Brain microvascular endothelial cell (primary cell): ENCODE results near the gene ATF5.

Experiments
- DNase-seq: peaks from one replicate; pipeline ENCODE4 v3.0.0-alpha.2; 2020
- H3K27ac ChIP-seq: fragments of 250-450 bp; sonication (Bioruptor Pico); 2 replicates; pipeline ENCODE4 v1.5.1; 2020; ENCODE audit warnings: mild to moderate bottlenecking, moderate library complexity
- H3K27me3 ChIP-seq: fragments of 250-450 bp; sonication (Bioruptor Pico); replicated peaks from 2 replicates; pipeline ENCODE4 v1.5.1; 2020; ENCODE audit warnings: mild to moderate bottlenecking
- H3K36me3 ChIP-seq: fragments of 250-450 bp; sonication (Bioruptor Pico); replicated peaks from 2 replicates; pipeline ENCODE4 v1.5.1; 2020; ENCODE audit warnings: mild to moderate bottlenecking
- H3K4me3 ChIP-seq: 2 replicates; pipeline ENCODE4 v1.5.1; 2011; ENCODE audit warnings: low read depth, mild to moderate bottlenecking, control low read depth, low read length, moderate library complexity
- CTCF ChIP-seq: IDR thresholded peaks from 2 replicates; pipeline ENCODE4 v1.5.1; 2011; ENCODE audit warnings: low read depth, mild to moderate bottlenecking, moderate library complexity, low read length, control low read depth, inconsistent platforms; ENCODE audit errors: missing control alignments
- in situ Hi-C: cut with HindIII; loops from 2 replicates; pipeline ENCODE4 v1.10.0; 2017; ENCODE audit warnings: low sequenced_read_pairs, low pct_ligation_motif_present

Gene ATF5

GRCh38 chr19:49887665-49888509, 41.1 kb upstream of the ATF5 start:
- H3K27me3 ChIP-seq: no peaks in the 10 kb centered on the region
- H3K36me3 ChIP-seq: peaks cover 22% of the 10 kb centered on the region
- H3K4me3 ChIP-seq: no peak overlapping the region
- no peak overlapping the region for H3K27ac ChIP-seq
- no peak for DNase-seq
- TF ChIP-seq CTCF: no peak
- in situ Hi-C loops: no loop called here

- Histone ChIP-seq H3K27ac (no peak overlapping the region), H3K27me3 (no peaks in the 10 kb centered on the region), H3K4me3 (no peak overlapping the region), H3K36me3 (peaks cover 16% of the 10 kb centered on the region)
- no peak for DNase-seq
- in situ Hi-C loops: no loop called here
- no peak for TF ChIP-seq CTCF
Measured at GRCh38 chr19:49888510-49888824, 40.5 kb upstream of the ATF5 start.

GRCh38 chr19:49889038-49889686, 39.8 kb upstream of the ATF5 start:
- Histone ChIP-seq H3K4me3 (no peak overlapping the region), H3K36me3 (peaks cover 9% of the 10 kb centered on the region), H3K27me3 (no peaks in the 10 kb centered on the region), H3K27ac (no peak overlapping the region)
- in situ Hi-C loops: no loop called here
- no peak for TF ChIP-seq CTCF
- DNase-seq: no peak

- peak; percentile 60 for DNase-seq
- in situ Hi-C loops: no loop called here
- H3K36me3 ChIP-seq: peaks cover 5% of the 10 kb centered on the region
- peak; percentile 72 for TF ChIP-seq CTCF
- H3K4me3 ChIP-seq: peak overlapping the region; percentile 5
- H3K27ac ChIP-seq: no peak overlapping the region
- H3K27me3 ChIP-seq: no peaks in the 10 kb centered on the region
Measured at GRCh38 chr19:49889687-49890348, 39.2 kb upstream of the ATF5 start.

GRCh38 chr19:49890349-49891311, 38.4 kb upstream of the ATF5 start:
- TF ChIP-seq CTCF: no peak
- in situ Hi-C loops: no loop called here
- Histone ChIP-seq H3K4me3 (peak overlapping the region; percentile 5), H3K27ac (no peak overlapping the region), H3K27me3 (no peaks in the 10 kb centered on the region), H3K36me3 (peaks cover 3% of the 10 kb centered on the region)
- DNase-seq: no peak
